K562 (cell line): ENCODE data around the gene ALDH18A1. TPM values are rescaled to one million over a fixed set of nuclear protein-coding genes. Genes with fewer than 3 reads are reported as not detected.

Experiments used
- CHD7 ChIP-seq: fragments of 200-600 bp; sonication (generic); IDR thresholded peaks from one replicate; pipeline ENCODE4 v1.6.1; 2012; ENCODE audit warnings: mild to moderate bottlenecking, low read depth, low read length, inconsistent platforms
- JUND ChIP-seq, 2 experiments: IDR thresholded peaks; 2 replicates in 1 of 2; 3 replicates in 1 of 2; pipeline ENCODE4 v1.6.1; 2011; ENCODE audit warnings: borderline replicate concordance in 2 of 2, low read depth in 2 of 2, low read length in 2 of 2, improper control_type of control experiment in 1 of 2, missing biosample characterization in 1 of 2, missing genetic modification characterization in 1 of 2, missing genetic modification reagents in 1 of 2
- MNT ChIP-seq, 2 experiments: fragments of 450-650 bp; conservative IDR thresholded peaks; 2 replicates each; pipeline ENCODE4 v1.6.1; 2017; ENCODE audit warnings: mild to moderate bottlenecking in 2 of 2, moderate library complexity in 2 of 2
- NFE2 ChIP-seq: IDR thresholded peaks from 2 replicates; pipeline ENCODE4 v1.6.1; 2014; ENCODE audit warnings: antibody characterized with exemption, low read depth
- ZNF408 ChIP-seq: fragments of 250-450 bp; sonication (Bioruptor Pico); IDR thresholded peaks from 2 replicates; pipeline ENCODE4 v1.4.0; 2020; ENCODE audit warnings: low read depth, mild to moderate bottlenecking, moderate library complexity
- ZNF639 ChIP-seq, 2 experiments: fragments of 200-800 bp in 1 of 2; sonication (Bioruptor generic) in 1 of 2; sonication (generic) in 1 of 2; formaldehyde crosslinking in 1 of 2; IDR thresholded peaks in 1 of 2; conservative IDR thresholded peaks in 1 of 2; 2 replicates each; pipeline versions ENCODE4 v1.5.0 to v1.6.1; 2016 to 2020; ENCODE audit warnings: missing compliant biosample characterization in 1 of 2, missing genetic modification characterization in 1 of 2, missing genetic modification reagents in 1 of 2
- polyA plus RNA-seq, 8 experiments: library from polyadenylated mRNA; depleted of rRNA in 4 of 8; stranded (reverse) in 5 of 8; unstranded in 3 of 8; fragments of >200 nt; fragmentation: Nextera tagmentation in 2 of 8; fragmentation: Illumina TruSeq in 1 of 8; extraction: Ambion mirVana in 2 of 8; extraction: Trizol in 1 of 8; gene quantifications; 2 replicates each; pipeline versions ENCODE4 v1.2.1 to v1.2.3, GENCODE V29; 2011 to 2014; ENCODE audit warnings: inconsistent platforms in 1 of 8, missing spikeins in 1 of 8
- total RNA-seq, 7 experiments: library from RNA; depleted of rRNA in 6 of 7; stranded (reverse); fragments of >200 nt in 6 of 7; fragmentation: Illumina TruSeq in 2 of 7; extraction: Trizol in 2 of 7; gene quantifications; 2 replicates each; pipeline versions ENCODE4 v1.2.1 to v1.2.3, GENCODE V29; 2011 to 2021; ENCODE audit warnings: low replicate concordance in 1 of 7

The ALDH18A1 gene
- total and polyA plus RNA-seq, 9 of the 15 experiments (the other 6 are each of a cell fraction or from before 2014, with no cell fraction given): 12.0 to 83.3 (median 43.8) TPM

- no peak for TF ChIP-seq CHD7
- TF ChIP-seq JUND (IDR thresholded peaks at IDR 0.05; ENCODE audit: borderline replicate concordance, low read depth, low read length): no peak
- peak; percentile 10; the same call in 1 of the 3 replicates for TF ChIP-seq JUND (tag; IDR thresholded peaks at IDR 0.05; ENCODE audit: borderline replicate concordance, low read depth, low read length)
- no peak for TF ChIP-seq ZNF408 (CRISPR knock-in tag)
- no peak for TF ChIP-seq NFE2
- peak; percentile 83 to 92 for TF ChIP-seq MNT (conservative IDR thresholded peaks at IDR 0.05)
- TF ChIP-seq ZNF639 (CRISPR knock-in tag; conservative IDR thresholded peaks at IDR 0.05 in 1 of 2, IDR thresholded peaks at IDR 0.05 in 1 of 2): 0 out of 4 replicates have a peak, but pooled peaks of 1 of the 2 experiments have one; percentile 27
These were observed 37.4 kb upstream of the ALDH18A1 start, which contains the start of gene TCTN3 (continued) for GRCh38 chr10:95693668-95694534.
